ENCODE measurements around the gene FOXP1.

FOXP1 gene

GRCh38 chr3:71583566-71584393, at the start of gene FOXP1:
FOXP1 (minus strand) TSS chr3:71583728; CDS start chr3:71198381, 385,347 bp downstream.
- DNase-seq, result peak; percentile 88

GRCh38 chr3:71629711-71630110, 46.2 kb upstream of the FOXP1 start:
- no peak for DNase-seq

- no peak for DNase-seq
Observed at GRCh38 chr3:71629289-71629688, 45.8 kb upstream of the FOXP1 start.

- DNase-seq, result no peak
Observed at GRCh38 chr3:71628522-71628921, 45.0 kb upstream of the FOXP1 start.

DNA sequence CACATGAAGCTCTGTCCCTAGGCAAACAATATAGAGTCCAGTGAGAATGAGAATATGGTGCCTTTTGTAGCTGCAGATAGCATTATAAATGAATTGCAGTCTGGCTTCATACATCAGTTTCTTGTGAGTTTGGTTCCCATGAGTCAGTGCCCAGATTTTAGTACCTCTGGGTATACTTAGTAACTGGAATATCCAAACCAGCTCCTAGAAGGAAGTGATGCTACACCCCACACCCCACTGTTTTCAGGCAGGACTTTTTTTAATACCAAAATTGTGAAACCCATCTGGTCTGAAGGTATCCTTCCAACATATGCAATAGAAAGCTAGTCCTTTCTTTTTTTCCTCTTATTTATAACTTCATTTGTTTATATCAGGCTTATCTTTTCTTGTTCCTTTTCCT, 42.1 kb upstream of the FOXP1 start:
- no peak for DNase-seq

- DNase-seq, result no peak
Observed at GRCh38 chr3:71621825-71622537, 38.5 kb upstream of the FOXP1 start.

DNA sequence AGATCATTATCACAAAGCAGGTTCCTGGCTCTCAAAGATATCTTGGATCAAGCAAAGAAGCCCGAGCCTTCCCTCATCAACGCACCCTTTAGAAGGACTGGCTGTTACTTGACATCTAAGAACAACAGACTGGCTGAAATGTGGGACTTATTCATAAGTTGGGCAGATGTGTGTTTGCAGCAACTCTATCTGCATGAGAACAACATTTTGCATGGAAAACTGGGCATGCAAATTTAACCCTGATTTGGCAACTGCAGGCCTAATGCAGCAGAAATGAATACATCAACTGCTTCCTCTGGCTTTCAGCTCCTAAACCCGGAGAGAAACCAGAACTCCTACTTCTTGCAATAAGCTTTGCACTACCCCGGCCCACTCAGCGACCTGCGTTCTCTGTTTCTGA, 35.0 kb upstream of the FOXP1 start:
- DNase-seq, result no peak

DNA sequence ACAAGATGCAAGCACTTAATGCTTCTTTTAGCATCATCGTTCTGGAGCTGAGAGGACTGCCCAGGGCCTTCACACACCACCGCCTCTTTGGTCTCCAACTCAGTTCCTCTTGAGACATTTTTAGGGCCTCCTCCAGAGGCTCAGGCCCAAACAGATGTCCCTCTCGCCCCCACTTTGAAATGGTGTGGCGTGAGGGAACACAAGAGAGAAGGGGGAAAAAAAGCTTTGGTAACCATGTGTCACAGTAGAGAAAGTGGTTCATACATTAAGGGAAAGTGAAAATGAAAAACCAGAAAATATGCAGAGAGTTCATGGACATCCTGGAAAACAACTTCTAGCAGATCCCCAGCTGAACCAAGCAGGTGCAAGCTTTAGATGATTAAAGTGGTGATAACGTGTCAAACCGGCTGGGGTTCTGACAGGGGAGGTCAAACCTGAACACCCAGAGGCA, 33.1 kb upstream of the FOXP1 start:
- no peak for DNase-seq

DNA sequence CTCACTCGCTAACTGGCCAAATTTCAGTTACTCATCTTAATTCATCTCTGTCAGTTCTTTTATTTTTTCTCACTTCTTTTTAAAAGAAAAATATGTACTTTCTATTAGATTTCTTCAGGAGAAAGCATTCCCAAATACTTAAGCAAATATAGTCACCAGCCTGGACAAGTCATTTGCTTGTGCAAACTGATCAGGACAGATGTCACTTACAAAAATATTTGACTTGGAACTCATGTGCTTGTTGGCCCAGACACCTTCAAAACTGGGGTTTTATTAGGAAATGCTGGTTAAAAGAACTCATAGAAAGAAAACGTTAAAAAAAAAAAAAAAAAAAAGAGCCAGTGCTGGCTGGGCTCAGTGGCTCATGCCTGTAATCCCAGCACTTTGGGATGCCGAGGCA, 31.3 kb upstream of the FOXP1 start:
- no peak for DNase-seq

GRCh38 chr3:71614426-71614825, 30.9 kb upstream of the FOXP1 start:
- no peak for DNase-seq

- DNase-seq, result no peak
Observed at GRCh38 chr3:71611099-71611498, 27.6 kb upstream of the FOXP1 start.

- no peak for DNase-seq
Observed at GRCh38 chr3:71607364-71607763, 23.8 kb upstream of the FOXP1 start.

GRCh38 chr3:71606582-71606981, 23.1 kb upstream of the FOXP1 start:
- no peak for DNase-seq

- no peak for DNase-seq
Observed at GRCh38 chr3:71602256-71602655, 18.7 kb upstream of the FOXP1 start.

DNA sequence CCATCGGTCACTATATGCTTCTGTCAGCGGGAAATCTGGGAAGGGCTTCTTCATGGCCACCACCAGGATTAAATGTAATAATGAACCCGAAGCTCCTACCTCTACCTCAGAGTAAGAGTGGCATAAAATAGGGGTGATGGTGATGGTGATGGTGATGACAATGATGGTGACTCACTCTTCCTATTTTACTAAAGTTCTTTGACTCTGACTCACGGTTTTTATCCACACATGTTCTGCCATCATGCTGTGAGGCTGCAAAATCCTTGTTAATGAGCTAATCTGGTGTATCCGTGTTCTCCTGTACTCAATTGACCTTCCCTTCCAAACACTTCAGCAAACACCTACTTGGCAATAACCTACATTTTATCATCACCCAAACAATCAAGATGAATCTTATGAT, 18.3 kb upstream of the FOXP1 start:
- DNase-seq, result no peak

DNA sequence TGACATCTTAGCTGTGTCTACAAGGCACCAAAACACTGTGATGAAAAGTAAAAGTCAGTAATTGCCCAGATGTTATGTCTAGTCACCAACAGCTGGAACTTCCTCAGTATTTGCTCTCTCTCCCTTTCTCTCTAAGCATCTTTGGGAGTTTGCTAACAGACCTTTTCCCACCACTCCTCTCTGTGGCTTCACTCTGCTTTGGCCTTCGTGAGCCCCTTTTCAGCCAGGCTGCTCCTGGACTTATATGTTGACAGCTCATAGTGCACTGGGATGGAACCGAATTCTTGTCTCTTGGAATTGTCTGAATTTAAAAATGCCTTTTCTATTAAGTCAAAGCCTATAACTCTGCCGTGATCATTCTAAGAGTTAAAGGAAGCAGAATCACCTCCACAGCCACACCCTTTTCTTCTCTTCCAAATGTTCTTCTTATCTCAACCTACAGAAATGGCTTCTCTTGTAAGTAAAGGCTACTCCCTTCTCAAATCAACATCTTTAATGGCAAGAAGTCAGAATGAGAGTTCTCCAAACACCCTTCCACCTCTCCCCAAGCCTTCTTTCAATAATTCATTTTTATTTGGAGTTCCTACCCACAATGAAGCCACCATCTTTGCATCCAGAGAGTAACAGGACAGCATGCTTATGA, 17.2 kb upstream of the FOXP1 start:
- DNase-seq, result no peak

DNA sequence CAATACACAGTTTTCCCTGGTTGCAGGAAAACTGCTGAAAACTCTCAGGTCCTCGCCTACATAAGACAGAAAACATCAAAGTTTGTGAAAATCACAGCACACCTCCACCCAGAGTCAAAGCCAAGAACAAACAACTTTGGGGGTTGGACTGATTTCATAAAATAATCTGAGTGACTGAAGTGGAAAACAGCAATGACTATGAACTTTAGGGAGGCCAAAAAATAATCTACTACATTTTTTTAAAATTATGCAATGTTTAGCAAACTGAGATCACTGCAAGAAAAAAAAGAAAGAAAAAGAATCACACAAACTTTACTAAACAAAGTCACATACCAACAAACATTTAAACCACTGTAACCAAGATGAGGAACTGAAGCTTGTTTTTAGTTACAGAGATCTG, 15.9 kb upstream of the FOXP1 start:
- no peak for DNase-seq

- no peak for DNase-seq
Observed at GRCh38 chr3:71598292-71598691, 14.8 kb upstream of the FOXP1 start.

- no peak for DNase-seq
Observed at GRCh38 chr3:71597286-71597685, 13.8 kb upstream of the FOXP1 start.

DNA sequence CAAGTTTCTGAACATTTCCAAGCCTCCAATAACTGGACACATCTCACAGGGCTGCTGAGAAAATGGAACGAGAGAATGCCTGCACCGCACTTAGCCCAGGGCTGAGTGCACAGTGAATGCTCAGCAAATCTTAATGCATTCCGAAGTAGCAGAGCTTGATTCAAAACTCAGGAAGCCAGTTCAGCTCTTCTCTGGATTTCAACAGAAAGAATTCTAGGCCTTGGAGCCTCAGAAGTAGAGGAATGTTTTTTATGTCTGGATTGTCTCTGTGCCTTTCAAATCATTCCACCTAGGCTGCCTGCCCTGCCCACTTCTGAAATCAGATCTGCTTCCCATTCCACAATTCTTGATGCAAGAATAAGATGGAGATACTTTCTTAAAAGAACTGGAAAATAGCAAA, 9.6 kb upstream of the FOXP1 start:
- no peak for DNase-seq

GRCh38 chr3:71591101-71591500, 7.6 kb upstream of the FOXP1 start:
- DNase-seq, result no peak

- DNase-seq, result no peak
Observed at GRCh38 chr3:71589132-71589531, 5.6 kb upstream of the FOXP1 start.

DNA sequence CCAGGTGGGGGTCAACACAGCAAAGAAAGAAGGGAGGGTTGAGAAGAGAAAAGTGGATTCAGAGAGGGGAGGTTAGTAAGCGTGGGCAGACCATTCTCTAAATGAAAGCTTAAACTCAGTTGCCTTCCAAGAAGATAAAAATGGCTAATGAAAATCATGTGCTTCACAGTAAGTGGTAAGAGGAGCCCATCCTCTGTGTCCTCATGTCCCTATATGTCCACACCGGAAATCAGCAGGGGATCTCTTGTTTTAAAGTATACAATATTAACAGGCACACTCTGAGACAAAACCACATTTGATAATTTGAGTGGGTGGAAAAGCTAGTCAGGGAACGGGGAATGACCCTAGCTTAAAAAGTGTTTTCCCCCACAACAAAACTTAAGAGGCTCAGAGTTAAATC, 4.4 kb upstream of the FOXP1 start:
- DNase-seq, result no peak

- no peak for DNase-seq
Observed at GRCh38 chr3:71586810-71587242, 3.3 kb upstream of the FOXP1 start.
